Activated T-cell treated with anti-CD3 and anti-CD28 coated beads, Interleukin-2, amount 50 U/mL, for 4 hours (primary cell): Measurements from ENCODE around the gene KDELR3. TPM values are rescaled to one million over a fixed set of nuclear protein-coding genes. Genes with fewer than 3 reads are reported as not detected.
"Not testable (repeated sequence)": the region's sequence is repeated elsewhere in the genome, so short reads cannot be mapped to it uniquely, and the experiment has no call there.

ENCODE experiments used
- ATAC-seq, 2 donors: fragments of 200-7000 bp; cut with Tn5 transposase; one replicate each; pipeline ENCODE4 v1.10.0; 2021
- DNase-seq: peaks from one replicate; pipeline ENCODE4 v3.0.0-alpha.2; 2020
- H3K27me3 Mint-ChIP-seq: one replicate; pipeline ENCODE4 v1.8.0; 2021; ENCODE audit warnings: low read depth, mixed read lengths
- H3K36me3 Mint-ChIP-seq: one replicate; pipeline ENCODE4 v1.8.0; 2022; ENCODE audit warnings: mixed read lengths; ENCODE audit not compliant: insufficient read depth
- H3K4me1 Mint-ChIP-seq: one replicate; pipeline ENCODE4 v1.8.0; 2021; ENCODE audit warnings: low read depth, mixed read lengths
- H3K4me3 Mint-ChIP-seq: one replicate; pipeline ENCODE4 v1.8.0; 2021; ENCODE audit warnings: mild to moderate bottlenecking, moderate library complexity, mixed read lengths
- H3K9me3 Mint-ChIP-seq: one replicate; pipeline ENCODE4 v1.8.0; 2021; ENCODE audit warnings: mixed read lengths
- total RNA-seq, 3 donors: library from RNA; stranded (reverse); gene quantifications; one replicate each; pipeline ENCODE4 v1.2.1, GENCODE V29; 2021

The KDELR3 gene
- total RNA-seq, 3 donors from 2014 or later: 0.21 to 0.35 TPM; not detected in 1

DNA sequence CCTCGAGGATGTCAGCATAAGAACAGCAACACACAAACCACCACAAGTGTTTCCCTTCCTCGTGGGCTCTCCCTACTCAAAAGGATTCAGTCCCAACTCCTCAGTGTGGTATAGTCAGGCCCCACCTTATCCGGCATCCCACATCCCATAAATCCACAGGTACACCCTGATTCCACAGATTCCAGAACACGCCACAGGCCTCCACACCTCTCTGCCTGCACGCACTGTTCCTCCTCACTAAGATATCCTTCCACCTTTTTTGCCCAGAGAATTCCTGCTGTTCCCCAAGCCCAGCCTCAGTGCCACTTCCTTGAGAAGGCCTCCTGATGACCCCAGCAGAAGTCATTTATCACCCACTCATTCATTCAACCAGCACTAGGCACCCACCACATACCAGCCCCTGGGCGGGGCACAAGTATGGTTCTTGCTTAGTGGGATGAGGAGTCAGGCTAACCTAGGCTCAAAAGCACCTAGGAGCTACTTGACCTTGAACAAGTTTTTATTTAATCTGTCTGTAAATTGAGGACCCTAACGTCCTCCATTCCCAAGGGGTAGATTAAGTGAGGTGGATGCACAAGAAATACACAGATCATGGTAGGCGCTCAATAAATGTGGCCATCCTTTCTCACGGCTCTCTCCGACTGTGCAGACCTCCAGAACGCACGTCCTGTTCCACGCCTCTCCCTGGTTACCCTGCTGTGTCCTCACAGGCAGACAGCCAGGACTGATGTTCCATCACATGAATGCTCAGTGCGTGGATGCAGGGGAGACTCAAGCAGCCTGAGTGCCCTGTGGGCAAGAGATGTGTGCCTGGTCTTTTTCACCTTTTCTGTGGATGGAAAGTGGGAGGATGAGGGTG, 10.8 kb upstream of the KDELR3 start:
- ATAC-seq (no peak), DNase-seq (no peak)
- Mint-ChIP-seq H3K9me3 (no peaks in the 10 kb centered on the region), H3K36me3 (no peaks in the 10 kb centered on the region), H3K4me3 (peak overlapping the region; percentile 70), H3K27me3 (peaks cover 71% of the 10 kb centered on the region), H3K4me1 (peaks cover 12% of the 10 kb centered on the region)

DNA sequence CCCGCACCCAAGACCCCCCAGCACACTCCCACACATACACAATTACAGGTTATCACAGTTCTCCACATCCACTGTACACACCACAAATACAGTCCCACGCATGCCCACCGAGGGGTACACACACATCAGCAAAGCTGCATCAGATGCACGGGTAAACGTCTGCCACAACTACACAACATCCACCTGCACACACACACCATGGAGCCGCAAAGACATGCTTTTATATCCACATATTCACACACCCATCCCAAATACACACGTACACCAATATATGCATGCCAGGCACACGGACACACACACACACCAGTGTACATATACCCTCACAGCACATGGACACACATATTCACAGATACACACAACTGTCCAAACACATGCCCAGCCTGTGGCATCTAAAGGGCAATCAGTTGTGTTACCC, 7.5 kb upstream of the KDELR3 start:
- DNase-seq: no peak
- no peak for ATAC-seq

DNA sequence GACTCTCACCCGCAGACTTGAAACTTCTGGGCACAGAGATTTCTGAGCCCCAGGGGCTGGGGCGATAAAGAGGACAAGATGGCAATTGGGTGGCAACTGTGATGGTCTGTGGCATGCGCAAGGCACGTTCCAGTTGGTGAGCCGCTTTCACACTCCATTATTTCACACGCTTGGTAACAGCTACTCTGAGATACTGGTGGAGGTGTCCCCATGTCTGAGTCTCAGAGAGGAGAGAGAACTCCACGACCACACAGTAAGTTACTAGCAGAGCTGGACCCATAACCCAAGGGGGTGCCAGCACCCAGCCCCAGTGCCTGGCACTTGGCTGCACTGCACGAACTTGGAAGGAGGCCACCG, 6.9 kb upstream of the KDELR3 start:
- H3K4me1 Mint-ChIP-seq: peaks cover 9% of the 10 kb centered on the region
- peak; percentile 10 to 21 for ATAC-seq
- H3K9me3 Mint-ChIP-seq: no peaks in the 10 kb centered on the region
- no peak overlapping the region for H3K4me3 Mint-ChIP-seq
- H3K27me3 Mint-ChIP-seq: peaks cover 83% of the 10 kb centered on the region
- DNase-seq: no peak
- H3K36me3 Mint-ChIP-seq: no peaks in the 10 kb centered on the region

More for the DNA sequence above, 7.5 kb upstream of the KDELR3 start:
- H3K4me3 Mint-ChIP-seq: no peak overlapping the region
- H3K36me3 Mint-ChIP-seq: no peaks in the 10 kb centered on the region
- no peaks in the 10 kb centered on the region for H3K9me3 Mint-ChIP-seq
- peaks cover 77% of the 10 kb centered on the region for H3K27me3 Mint-ChIP-seq
- H3K4me1 Mint-ChIP-seq: peaks cover 9% of the 10 kb centered on the region

DNA sequence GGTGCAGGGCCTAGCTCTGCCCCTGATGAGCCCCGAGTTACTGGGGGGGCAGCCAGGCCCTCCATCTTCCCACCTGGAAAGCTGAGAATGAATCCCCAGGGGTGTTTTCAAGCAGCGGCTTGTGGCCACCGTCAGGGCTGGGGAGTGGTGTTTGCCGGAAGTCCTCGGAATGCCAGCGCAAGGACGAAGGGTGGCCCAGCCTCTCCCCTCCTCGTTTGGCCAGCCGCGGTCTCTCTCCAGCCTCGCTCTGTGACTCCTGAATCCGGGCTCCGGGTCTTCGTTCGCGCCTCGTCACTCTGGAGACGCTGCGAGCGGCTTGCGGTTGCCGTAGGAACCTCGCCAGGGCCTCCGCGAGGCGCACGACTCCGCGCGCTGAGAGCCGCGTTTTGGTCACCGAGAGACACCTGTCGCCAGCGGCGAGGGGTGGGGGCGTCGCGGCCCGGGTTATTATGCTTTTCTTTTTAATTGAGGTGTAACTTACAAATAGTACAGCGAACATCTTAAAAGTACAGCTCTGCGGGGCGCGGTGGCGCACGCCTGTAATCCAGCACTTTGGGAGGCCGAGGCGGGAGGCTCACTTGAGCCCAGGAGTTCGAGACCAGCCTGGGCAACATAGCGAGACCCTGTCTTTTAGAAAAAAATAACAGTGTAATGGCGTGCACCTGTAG, 6.3 kb upstream of the KDELR3 start:
- Mint-ChIP-seq H3K4me1 (peaks cover 6% of the 10 kb centered on the region), H3K4me3 (no peak overlapping the region), H3K36me3 (no peaks in the 10 kb centered on the region), H3K27me3 (peaks cover 83% of the 10 kb centered on the region), H3K9me3 (no peaks in the 10 kb centered on the region)
- DNase-seq (peak; percentile 13), ATAC-seq (peak; percentile 76 to 80)

DNA sequence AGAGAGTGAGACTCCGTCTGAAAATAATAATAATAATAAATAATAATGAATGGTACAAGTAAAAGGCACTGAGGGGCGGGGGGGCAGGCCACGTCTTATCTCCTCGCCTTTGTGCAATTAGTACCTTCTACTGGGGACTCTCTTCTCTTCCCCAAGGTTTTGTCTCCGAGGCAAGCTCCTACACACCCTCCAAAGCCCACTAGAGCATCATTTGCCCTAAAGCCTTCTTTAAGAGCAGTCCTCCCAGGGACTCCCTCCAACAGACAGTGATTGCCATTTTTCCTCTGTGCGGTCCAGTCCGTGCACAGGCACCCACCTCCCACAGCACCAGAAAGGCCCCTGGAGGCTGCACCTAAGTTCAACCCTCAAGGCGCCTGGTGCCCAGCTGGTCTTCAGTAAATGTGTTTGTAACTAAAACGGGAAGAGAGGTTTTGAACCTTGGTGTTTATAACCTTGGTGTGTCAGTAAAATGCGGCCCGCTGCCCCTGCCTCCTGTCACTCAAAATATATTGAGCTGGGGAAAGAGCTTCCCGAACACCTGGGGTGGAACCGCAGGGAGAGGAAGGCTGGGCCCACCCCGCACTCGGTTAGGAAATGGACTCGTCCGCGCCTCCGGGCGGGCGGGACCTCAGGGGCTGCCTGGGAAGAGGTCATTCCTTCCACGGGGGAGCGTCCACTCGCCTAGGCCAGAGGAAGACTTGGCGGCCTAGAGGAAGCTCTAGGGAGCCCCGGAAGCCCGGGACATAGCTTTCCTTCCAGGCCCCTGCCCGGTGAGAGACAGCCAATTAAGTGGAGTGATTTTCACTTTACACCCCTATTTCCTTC, 4.7 kb upstream of the KDELR3 start:
- Mint-ChIP-seq H3K4me3 (no peak overlapping the region), H3K4me1 (peaks cover 14% of the 10 kb centered on the region), H3K36me3 (no peaks in the 10 kb centered on the region), H3K9me3 (no peaks in the 10 kb centered on the region), H3K27me3 (peaks cover 78% of the 10 kb centered on the region)
- DNase-seq (no peak), ATAC-seq (no peak)

DNA sequence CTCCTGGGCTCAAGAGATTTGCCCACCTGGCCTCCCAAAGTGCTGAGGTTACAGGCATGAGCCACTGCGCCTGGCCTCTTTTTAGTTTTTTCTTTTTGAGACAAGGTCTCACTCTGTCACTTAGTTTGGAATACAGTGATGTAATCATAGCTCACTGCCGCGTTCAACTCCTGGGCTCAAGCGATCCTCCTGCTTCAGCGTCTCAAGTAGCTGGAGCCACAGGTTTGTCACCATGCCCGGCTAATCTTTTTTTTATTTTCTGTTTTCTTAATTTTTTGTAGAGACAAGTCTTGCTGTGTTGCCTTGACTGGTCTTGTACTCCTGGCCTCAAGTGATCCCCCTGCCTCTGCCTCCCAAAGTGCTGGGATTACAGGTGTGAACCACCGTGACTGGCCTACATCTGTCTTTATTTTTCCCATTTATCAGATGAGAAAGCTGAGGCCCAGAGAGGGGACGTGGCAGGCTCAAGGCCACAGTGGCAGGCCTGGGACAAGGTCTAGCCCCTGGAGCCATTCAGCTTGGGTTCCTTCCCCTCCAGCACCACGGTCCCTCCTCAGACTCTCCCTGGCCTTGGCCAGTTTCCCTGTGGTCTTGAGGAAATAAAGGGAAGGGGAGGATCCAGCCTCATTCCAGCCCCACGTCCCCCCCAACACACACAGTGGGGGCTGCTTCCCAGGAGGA, 2.8 kb upstream of the KDELR3 start:
- peaks cover 71% of the 10 kb centered on the region for H3K27me3 Mint-ChIP-seq
- no peak overlapping the region for H3K4me3 Mint-ChIP-seq
- no peak for ATAC-seq

DNA sequence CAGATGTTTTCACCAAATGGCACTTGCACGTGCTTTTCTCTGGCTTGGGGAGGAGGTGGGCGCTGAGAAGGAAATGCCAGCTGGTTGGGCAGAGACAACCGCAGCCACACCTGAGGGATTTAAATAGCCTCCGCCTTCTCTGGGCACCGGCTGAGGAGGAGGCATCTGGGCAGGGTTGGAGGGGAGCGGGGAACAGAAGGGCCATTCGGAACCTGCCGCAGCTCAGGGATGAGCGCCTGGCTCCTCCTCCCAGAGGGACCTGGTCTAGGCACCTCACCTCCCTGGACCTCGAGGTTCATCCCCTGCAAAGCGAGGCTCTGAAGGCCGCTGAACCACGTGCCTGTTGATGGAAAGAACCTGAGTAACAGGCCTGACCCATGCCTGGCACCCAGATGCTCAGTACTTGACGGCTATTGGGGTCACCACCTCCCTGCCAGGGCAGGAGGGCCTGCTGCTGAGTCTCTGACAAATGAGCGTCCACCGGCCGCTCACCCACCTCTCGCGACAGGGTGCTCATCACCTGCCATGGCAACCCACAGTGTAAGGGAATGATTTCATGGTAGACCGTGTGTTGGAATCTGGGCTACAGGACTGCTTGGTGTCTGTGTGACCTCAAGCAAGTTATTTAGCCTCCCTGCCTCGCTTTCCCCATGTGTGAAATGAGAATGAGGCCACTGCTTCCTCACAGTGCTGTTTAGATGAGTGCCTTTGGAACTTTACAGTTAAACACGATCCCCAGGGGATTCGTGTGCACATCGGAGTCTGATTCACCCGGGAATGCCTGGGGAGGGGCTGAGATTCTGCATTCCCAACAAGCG, 2.0 kb upstream of the KDELR3 start:
- no peak overlapping the region for H3K4me3 Mint-ChIP-seq

More for the DNA sequence above, 2.8 kb upstream of the KDELR3 start:
- DNase-seq: no peak
- Mint-ChIP-seq H3K36me3 (no peaks in the 10 kb centered on the region), H3K4me1 (peaks cover 14% of the 10 kb centered on the region), H3K9me3 (no peaks in the 10 kb centered on the region)

DNA sequence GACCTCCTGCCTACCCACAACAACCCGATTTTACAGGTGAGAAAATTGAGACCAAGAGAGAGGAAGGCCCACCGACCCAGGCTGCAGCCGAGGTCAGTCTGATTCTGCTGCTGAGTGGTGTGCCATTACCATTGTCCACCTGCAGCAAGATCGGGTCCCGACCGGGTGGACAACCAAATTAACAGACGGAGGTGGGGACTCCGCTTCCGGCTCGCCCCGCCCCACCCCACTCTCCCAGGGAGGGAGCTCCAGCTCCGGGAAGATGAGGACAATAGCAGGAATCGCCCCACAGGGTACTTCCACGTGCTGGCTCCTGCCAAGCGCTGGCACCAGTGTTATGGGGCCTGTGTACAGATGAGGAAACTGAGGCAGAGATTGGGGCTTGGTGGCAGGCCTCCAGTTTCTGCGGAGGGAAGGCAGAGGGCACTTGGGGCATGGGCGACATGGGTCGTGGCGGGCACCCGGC, 425 bp upstream of the KDELR3 start:
- ATAC-seq (no peak), DNase-seq (no peak)
- H3K9me3 Mint-ChIP-seq: no peaks in the 10 kb centered on the region
- no peaks in the 10 kb centered on the region for H3K36me3 Mint-ChIP-seq
- H3K4me1 Mint-ChIP-seq: peaks cover 10% of the 10 kb centered on the region
- peak overlapping the region; percentile 69 for H3K4me3 Mint-ChIP-seq
- peaks cover 51% of the 10 kb centered on the region for H3K27me3 Mint-ChIP-seq

More for the DNA sequence above, 2.0 kb upstream of the KDELR3 start:
- no peaks in the 10 kb centered on the region for H3K9me3 Mint-ChIP-seq
- DNase-seq (no peak), ATAC-seq (no peak)
- no peaks in the 10 kb centered on the region for H3K36me3 Mint-ChIP-seq
- peaks cover 14% of the 10 kb centered on the region for H3K4me1 Mint-ChIP-seq
- peaks cover 64% of the 10 kb centered on the region for H3K27me3 Mint-ChIP-seq

DNA sequence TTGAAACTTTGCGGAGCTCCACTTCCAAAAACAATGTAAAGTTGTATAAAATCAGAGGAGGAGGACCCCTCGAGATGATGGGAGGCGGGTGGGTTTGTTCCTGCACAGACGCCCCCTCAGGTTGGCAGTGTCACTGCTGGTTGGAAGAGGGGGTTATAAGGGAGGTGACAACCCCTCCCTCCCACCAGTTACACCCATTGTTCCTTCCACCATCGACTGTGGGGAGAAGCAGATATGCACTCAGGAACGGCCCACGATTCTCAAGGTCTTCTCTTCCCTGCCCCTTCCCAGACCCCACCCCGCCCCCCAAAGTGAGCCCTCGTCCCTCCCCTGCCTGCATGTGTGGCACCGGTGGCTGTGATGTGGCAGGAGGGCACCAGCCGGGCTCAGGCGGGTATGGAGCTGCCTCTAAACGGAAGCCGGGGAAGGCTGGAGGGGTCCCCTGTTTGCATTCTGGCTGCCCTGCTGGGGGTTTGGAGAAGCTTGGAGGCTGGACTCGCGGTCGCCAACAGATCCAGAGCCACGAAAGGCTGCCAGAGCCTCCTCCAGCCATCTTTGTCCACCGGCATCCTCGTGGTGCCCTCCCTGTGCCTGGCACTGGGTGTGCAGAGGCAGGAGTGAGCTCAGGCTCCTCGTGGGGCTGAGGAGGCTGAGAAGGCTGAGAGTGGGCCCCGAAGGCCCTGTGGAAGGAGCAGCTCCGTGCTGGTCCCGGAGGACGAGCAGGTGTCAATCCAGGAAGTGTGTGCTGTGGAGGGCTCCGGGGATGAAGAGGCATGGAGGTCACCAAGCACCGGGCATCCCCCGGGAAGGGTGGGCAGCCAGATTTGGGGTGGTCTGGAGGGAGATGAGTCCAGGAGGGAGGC, 778 bp downstream of the KDELR3 start:
- Mint-ChIP-seq H3K4me1 (peaks cover 10% of the 10 kb centered on the region), H3K36me3 (no peaks in the 10 kb centered on the region), H3K4me3 (peak overlapping the region; percentile 64), H3K9me3 (no peaks in the 10 kb centered on the region), H3K27me3 (peaks cover 40% of the 10 kb centered on the region)
- ATAC-seq: no peak
- no peak for DNase-seq

DNA sequence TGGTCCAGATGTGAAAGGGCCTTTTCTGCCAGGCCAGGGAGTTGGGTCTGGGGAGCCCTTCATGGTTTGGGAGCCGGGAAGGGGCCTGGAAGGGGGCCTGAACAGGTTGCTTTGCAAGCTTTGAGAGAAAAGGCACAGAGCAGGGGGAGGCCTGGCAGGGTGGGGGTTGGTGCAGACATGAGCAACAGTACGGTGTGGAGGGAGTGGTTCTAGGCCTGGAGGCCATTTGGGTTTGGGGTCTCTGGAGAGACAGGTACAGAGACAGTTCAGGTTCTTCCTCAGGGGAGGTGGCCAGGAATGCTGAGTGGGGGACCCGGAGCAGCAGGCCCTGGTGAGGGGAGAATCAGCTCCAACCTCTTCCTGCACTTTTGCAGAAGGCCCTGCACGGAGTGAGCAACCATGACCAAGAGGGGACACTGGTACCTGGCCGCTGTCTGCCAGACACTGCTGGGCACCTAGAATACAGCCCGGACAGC, 1.4 kb downstream of the KDELR3 start:
- ATAC-seq (no peak), DNase-seq (no peak)
- Mint-ChIP-seq H3K4me1 (peaks cover 10% of the 10 kb centered on the region), H3K36me3 (no peaks in the 10 kb centered on the region), H3K9me3 (no peaks in the 10 kb centered on the region), H3K4me3 (no peak overlapping the region), H3K27me3 (peaks cover 34% of the 10 kb centered on the region)

DNA sequence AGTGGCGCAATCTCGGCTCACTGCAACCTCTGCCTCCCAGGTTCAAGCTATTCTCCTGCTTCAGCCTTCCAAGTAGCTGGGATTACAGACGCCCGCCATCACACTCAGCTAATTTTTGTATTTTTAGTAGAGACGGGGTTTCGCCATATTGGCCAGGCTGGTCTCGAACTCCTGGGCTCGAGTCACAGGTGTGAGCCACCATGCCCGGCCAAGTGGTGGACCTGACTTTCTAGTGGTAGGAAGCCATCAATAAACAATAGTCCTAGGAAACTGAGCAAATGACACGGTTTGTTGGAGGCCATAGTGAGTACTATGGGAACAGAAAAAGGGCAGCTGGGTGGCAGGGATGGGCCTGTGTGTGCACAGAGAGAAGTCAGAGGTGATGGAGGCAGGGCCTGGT, 2.3 kb downstream of the KDELR3 start:
- not testable (repeated sequence) for ATAC-seq, H3K4me1 Mint-ChIP-seq, H3K4me3 Mint-ChIP-seq, H3K36me3 Mint-ChIP-seq, DNase-seq, H3K9me3 Mint-ChIP-seq
- peaks cover 31% of the 10 kb centered on the region for H3K27me3 Mint-ChIP-seq

DNA sequence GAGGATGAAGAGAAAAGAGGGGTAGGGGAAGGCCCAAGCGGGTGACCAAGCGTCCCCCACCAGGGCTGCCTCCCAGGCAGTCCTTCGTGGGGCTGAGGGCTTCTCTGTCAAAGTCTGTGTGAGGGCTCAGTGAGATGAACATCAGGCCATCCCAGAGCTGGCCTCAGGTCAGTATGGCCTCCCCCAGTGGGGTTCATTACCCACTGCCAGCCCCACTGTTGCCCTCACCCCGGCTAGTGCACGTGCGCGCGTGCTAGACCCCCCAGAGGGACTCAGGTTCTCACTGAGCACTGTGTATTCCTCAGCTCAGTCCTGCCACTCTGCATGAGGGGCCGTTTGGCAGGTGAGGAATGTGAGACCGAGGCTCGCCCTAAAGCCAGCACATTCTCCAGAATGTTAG, 3.3 kb downstream of the KDELR3 start:
- no peaks in the 10 kb centered on the region for H3K36me3 Mint-ChIP-seq

More for the DNA sequence above, 3.3 kb downstream of the KDELR3 start:
- Mint-ChIP-seq H3K9me3 (no peaks in the 10 kb centered on the region), H3K27me3 (peaks cover 20% of the 10 kb centered on the region), H3K4me3 (no peak overlapping the region), H3K4me1 (peaks cover 10% of the 10 kb centered on the region)
- DNase-seq (no peak), ATAC-seq (no peak)
